Stimulated activated naive CD8-positive, alpha-beta T cell treated with anti-CD3 and anti-CD28 coated beads, Interleukin-15, Interleukin-2, amounts not matched to agents 100 U/mL and 50 U/mL, for 24 hours (primary cell): Measurements from ENCODE around the gene SLC12A3.

Experiments used
- ATAC-seq: fragments of 150-1000 bp; cut with Tn5 transposase; one replicate; pipeline ENCODE4 v1.10.0; 2021
- DNase-seq: peaks from one replicate; pipeline ENCODE4 v3.0.0; 2021

The SLC12A3 gene

GRCh38 chr16:56889206-56889605 lies 24.2 kb downstream of the SLC12A3 start:
- DNase-seq: no peak
- no peak for ATAC-seq

GRCh38 chr16:56891685-56892084 lies 26.7 kb downstream of the SLC12A3 start:
- ATAC-seq (no peak), DNase-seq (no peak)

- ATAC-seq (no peak), DNase-seq (no peak)
Observed at GRCh38 chr16:56892705-56893104, 27.7 kb downstream of the SLC12A3 start.

GRCh38 chr16:56894331-56894917 lies 29.4 kb downstream of the SLC12A3 start:
- ATAC-seq: no peak

GRCh38 chr16:56895813-56896212 lies 30.8 kb downstream of the SLC12A3 start:
- no peak for DNase-seq
- no peak for ATAC-seq

More at GRCh38 chr16:56894331-56894917, 29.4 kb downstream of the SLC12A3 start:
- no peak for DNase-seq

- ATAC-seq (no peak), DNase-seq (no peak)
Observed at GRCh38 chr16:56896244-56896643, 31.2 kb downstream of the SLC12A3 start.

- DNase-seq (no peak), ATAC-seq (no peak)
Observed at GRCh38 chr16:56897026-56897799, 32.2 kb downstream of the SLC12A3 start.

GRCh38 chr16:56898847-56899246 lies 33.8 kb downstream of the SLC12A3 start:
- DNase-seq (peak; percentile 13), ATAC-seq (peak; percentile 85)

GRCh38 chr16:56903866-56904265 lies 38.9 kb downstream of the SLC12A3 start:
- ATAC-seq (no peak), DNase-seq (no peak)

GRCh38 chr16:56907401-56907800 lies 42.4 kb downstream of the SLC12A3 start:
- DNase-seq: no peak
- no peak for ATAC-seq

- DNase-seq: no peak
Observed at GRCh38 chr16:56909527-56909979, 44.5 kb downstream of the SLC12A3 start.

GRCh38 chr16:56910112-56910511 lies 45.1 kb downstream of the SLC12A3 start:
- DNase-seq: no peak
- no peak for ATAC-seq

More at GRCh38 chr16:56909527-56909979, 44.5 kb downstream of the SLC12A3 start:
- no peak for ATAC-seq

- peak; percentile 27 for DNase-seq
- ATAC-seq: peak; percentile 39
Observed at GRCh38 chr16:56910654-56911539, 45.9 kb downstream of the SLC12A3 start.

GRCh38 chr16:56911771-56912571 lies 47.0 kb downstream of the SLC12A3 start:
- ATAC-seq (peak; percentile 41), DNase-seq (peak; percentile 22)

GRCh38 chr16:56912746-56913708 lies 48.0 kb downstream of the SLC12A3 start:
- ATAC-seq: no peak
- DNase-seq: peak; percentile 14

GRCh38 chr16:56914896-56915295 lies 49.9 kb downstream of the SLC12A3 start:
- DNase-seq (no peak), ATAC-seq (no peak)

GRCh38 chr16:56915336-56916119 lies 50.5 kb downstream of the SLC12A3 start:
- ATAC-seq (no peak), DNase-seq (no peak)

- peak; percentile 32 for DNase-seq
- ATAC-seq: peak; percentile 68
Observed at GRCh38 chr16:56916571-56917403, 51.8 kb downstream of the SLC12A3 start.
